Epithelial cell of proximal tubule (primary cell): ENCODE data around the gene GPR152. TPM values are rescaled to one million over a fixed set of nuclear protein-coding genes. Genes with fewer than 3 reads are reported as not detected.

Experiments used
- DNase-seq: peaks from one replicate; pipeline ENCODE4 v3.0.0-alpha.2; 2011; ENCODE audit warnings: low read depth
- H3K4me3 ChIP-seq: 2 replicates; pipeline ENCODE4 v1.5.1; 2011; ENCODE audit warnings: low read depth, mild to moderate bottlenecking, low read length
- total RNA-seq: library from RNA; depleted of rRNA; stranded (reverse); fragments of >200 nt; gene quantifications from 2 replicates; pipeline ENCODE4 v1.2.3, GENCODE V29; 2015
- TF ChIP-seq, protein P1 (sequence below): conservative IDR thresholded peaks from 2 replicates; pipeline ENCODE4 v1.5.1; 2012; ENCODE audit warnings: low read depth, mild to moderate bottlenecking, low read length

GPR152 gene
- total RNA-seq, 1 donor from 2014 or later = not detected

DNA sequence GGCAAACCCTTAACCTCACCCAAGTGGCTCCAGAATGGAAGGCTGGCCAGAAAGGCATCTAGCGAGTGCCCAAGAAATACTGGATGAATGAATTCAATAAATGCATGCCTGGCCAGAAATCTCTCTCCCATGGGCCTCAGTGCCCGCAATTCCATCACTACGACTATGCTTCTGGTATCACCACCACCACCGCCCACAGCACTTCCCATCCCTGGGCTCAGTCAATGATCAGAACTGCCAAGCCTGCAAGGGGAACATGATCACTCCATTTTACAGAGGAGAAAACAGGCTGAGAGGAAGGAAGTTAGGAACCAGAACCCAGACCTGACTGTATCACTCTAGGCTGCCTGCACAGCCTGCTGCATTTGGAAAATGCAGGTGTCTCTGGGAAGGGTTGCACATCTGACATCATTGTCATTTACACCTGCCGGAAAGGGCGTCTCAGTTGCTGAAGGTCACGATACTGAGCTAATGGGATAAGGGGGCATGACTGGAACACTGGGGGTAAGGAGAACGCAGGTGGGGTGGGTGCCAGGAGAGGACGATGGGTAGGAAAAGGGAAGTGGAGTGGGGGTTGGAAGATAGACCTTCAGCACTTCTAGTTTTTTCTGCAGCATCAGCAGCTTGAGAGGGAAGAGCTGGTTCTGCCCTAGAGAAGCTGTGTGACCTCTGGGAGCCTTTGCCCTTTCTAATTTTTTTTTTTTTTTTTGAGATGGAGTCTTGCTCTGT lies 3.2 kb downstream of the GPR152 start:
- H3K4me3 ChIP-seq = no peak overlapping the region
- TF ChIP-seq, protein P1, sequence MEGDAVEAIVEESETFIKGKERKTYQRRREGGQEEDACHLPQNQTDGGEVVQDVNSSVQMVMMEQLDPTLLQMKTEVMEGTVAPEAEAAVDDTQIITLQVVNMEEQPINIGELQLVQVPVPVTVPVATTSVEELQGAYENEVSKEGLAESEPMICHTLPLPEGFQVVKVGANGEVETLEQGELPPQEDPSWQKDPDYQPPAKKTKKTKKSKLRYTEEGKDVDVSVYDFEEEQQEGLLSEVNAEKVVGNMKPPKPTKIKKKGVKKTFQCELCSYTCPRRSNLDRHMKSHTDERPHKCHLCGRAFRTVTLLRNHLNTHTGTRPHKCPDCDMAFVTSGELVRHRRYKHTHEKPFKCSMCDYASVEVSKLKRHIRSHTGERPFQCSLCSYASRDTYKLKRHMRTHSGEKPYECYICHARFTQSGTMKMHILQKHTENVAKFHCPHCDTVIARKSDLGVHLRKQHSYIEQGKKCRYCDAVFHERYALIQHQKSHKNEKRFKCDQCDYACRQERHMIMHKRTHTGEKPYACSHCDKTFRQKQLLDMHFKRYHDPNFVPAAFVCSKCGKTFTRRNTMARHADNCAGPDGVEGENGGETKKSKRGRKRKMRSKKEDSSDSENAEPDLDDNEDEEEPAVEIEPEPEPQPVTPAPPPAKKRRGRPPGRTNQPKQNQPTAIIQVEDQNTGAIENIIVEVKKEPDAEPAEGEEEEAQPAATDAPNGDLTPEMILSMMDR = no peak
- no peak for DNase-seq

DNA sequence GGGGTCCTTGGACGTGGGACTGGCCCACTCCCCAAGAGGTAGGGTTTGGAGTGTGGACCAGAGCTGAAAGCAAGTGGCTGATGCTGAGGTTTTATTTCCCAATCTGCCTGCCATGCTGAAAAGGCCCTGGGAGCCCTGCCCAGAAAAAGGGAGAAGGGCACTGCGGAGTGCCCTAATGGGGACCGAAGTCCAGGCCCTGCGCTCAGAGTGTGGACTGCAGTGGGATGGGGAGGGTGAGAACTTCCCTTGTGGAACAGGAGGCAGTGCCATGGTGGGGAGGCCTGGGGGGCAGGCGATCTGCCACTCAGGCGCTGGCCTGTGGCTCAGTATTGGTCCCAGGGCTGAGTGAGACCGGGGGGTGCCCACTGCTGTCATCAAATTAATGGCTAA lies 4.3 kb downstream of the GPR152 start:
- H3K4me3 ChIP-seq = no peak overlapping the region
- DNase-seq = no peak
- TF ChIP-seq, protein P1 = no peak

DNA sequence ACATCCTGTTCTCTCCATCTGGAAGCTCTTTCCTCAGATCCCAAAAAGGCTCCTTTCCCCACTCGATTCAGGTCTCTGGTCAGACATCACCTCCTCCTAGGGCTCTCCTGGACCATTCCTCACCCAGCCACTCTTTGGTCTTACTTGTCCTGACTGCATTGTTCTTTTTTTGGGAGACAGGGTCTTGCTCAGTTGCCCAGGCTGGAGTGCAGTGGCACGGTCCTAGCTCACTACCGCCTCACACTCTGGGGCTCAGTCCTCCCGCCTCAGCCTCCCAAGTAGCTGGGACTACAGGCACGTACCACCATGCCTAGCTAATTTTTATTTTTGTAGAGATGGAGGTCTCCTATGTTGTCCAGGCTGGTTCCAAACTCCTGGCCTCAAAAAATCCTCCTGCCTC lies 7.0 kb downstream of the GPR152 start:
- H3K4me3 ChIP-seq = no peak overlapping the region
- DNase-seq = no peak
- TF ChIP-seq, protein P1 = no peak

DNA sequence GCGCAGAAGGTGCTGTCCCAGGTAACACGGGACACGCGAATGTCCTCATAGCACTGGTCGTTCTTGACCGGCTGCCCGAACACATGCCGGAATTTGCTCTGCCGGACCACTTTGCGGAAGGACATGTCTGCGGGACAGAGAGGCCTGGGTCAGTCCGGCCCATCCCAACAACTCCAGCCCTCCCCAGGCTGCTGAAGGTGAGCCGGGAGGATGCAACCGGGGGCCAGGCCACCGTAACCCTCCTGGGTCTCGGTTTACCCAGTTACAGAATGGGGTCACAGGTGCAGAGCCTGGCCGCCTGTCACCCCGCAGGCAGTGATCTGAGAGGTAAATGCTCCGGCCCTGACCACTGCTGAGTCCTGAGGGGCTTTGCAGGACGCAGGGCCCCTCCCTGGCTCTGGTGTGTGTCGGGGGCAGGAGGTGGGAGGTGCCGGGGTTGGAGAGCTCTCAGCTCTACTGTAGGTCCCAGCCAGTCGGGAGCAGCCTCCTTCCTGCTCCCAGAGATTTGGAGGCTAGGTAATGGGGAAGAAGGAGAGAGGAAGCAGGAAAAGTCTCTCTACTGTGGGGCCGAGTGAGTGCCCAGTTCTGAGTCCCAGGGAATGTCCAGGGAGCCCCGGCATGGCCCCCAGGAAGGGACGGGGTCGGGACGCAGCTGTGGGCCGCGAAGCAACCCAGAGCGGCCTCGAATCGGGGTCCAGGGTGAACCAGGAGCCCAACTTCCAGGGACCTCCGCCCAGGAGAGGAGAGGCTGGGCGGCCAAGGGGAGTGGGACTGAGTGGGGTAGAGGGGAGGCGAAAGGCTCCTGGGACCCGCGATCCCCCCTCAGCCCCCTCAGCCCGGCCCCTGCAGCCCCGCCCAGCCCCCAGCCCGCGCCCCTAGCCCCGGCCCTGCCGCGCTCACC lies 9.8 kb downstream of the GPR152 start:
- H3K4me3 ChIP-seq = peak overlapping the region; percentile 81
- DNase-seq = no peak
- TF ChIP-seq, protein P1 = no peak

DNA sequence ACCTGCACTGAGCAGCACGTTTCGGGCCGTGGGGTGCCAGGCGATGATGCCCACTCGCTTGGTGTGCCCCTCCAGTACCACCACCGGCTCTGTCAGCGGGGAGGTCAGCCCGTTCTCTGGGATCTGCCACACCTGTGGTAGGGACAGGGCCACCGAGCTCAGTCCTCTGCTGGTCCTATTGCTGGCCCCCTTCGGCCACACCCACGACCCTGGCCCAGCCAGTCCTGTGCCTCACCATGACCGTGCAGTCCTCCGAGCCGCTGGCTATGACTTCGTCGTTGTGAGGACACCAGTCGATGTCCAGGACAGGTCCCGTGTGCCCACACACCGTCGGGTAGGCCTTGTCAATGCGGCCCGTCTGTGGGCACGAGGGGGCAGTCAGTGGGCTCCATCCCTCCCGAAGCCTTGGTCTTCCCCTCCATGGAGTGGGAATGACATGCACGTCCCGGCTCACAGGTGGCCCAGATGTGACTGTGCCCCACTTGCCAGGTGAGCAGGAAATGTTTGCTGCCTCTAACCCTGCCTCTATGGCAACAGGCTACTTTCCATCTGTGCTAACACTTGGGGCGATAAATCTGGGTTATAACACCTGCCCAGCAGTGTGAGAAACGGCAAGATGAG lies 10.7 kb downstream of the GPR152 start:
- no peak for DNase-seq
- no peak overlapping the region for H3K4me3 ChIP-seq
- TF ChIP-seq, protein P1 = no peak

DNA sequence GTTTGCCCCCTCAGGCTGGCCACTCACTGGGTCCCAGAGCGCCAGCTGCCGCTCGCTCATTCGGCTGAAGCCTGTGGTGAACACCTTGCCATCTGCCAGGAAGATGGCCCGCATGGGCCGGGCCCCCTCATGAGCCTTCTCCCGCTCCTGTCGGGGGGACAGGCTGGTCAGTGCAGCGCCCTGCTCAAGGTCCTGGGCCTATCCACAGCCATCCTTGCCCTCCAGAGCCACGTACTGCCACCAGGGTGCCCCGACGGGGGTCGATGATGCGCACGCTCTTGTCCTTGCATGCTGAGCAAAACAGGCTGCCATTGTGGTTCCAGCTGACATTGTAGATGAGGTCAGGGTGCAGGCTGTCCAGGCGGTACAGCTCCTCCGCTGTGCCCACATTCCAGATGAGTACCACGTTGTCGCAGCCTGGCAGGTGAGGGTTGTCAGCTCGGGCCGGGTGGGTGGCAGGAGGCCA lies 11.4 kb downstream of the GPR152 start:
- TF ChIP-seq, protein P1 = no peak
- no peak for DNase-seq
- no peak overlapping the region for H3K4me3 ChIP-seq
